WTC11 (cell line): ENCODE results near the gene RAC2. TPM values are rescaled to one million over a fixed set of nuclear protein-coding genes. Genes with fewer than 3 reads are reported as not detected.

Experiments
- ATAC-seq: fragments of 200-7000 bp; cut with Tn5 transposase; 2 replicates; pipeline ENCODE4 v1.10.0; 2021; ENCODE audit warnings: mild to moderate bottlenecking, moderate library complexity
- CTCF ChIA-PET: fragments of 300-600 bp; sonication (Branson Sonifier 250); formaldehyde crosslinking; loops from one replicate; lab custom pipeline; 2021; ENCODE audit warnings: antibody characterized with exemption; lab: Charles Lee
- POLR2A ChIA-PET: fragments of 350-600 bp; sonication (Branson Sonifier 250); formaldehyde crosslinking; loops from one replicate; lab custom pipeline; 2021; ENCODE audit warnings: antibody characterized with exemption; lab: Charles Lee
- DNase-seq: peaks from one replicate; pipeline ENCODE4 v3.0.0; 2021; ENCODE audit warnings: low spot score
- H3K27ac Mint-ChIP-seq: 2 replicates; pipeline ENCODE4 v1.8.0; 2021; ENCODE audit warnings: mixed read lengths
- H3K27me3 Mint-ChIP-seq: 2 replicates; pipeline ENCODE4 v1.8.0; 2021; ENCODE audit warnings: low read depth, mild to moderate bottlenecking, moderate library complexity, mixed read lengths
- H3K36me3 Mint-ChIP-seq: 2 replicates; pipeline ENCODE4 v1.8.0; 2021; ENCODE audit warnings: mixed read lengths
- H3K4me1 Mint-ChIP-seq: 2 replicates; pipeline ENCODE4 v1.8.0; 2022; ENCODE audit warnings: mixed read lengths
- H3K4me3 Mint-ChIP-seq: 2 replicates; pipeline ENCODE4 v1.8.0; 2021; ENCODE audit warnings: mild to moderate bottlenecking, moderate library complexity, mixed read lengths
- H3K9me3 Mint-ChIP-seq: 2 replicates; pipeline ENCODE4 v1.8.0; 2021; ENCODE audit warnings: mixed read lengths
- CBFB ChIP-seq: sonication (generic); formaldehyde crosslinking; IDR thresholded peaks from 2 replicates; pipeline ENCODE4 v1.8.1; 2022; ENCODE audit warnings: mild to moderate bottlenecking, low read depth, missing genetic modification reagents
- CREB1 ChIP-seq: sonication (generic); formaldehyde crosslinking; IDR thresholded peaks from 2 replicates; pipeline ENCODE4 v1.8.0; 2023; ENCODE audit warnings: mild to moderate bottlenecking, missing genetic modification reagents
- ESRRA ChIP-seq: sonication (generic); formaldehyde crosslinking; IDR thresholded peaks from 2 replicates; pipeline ENCODE4 v1.8.1; 2022; ENCODE audit warnings: mild to moderate bottlenecking, missing genetic modification reagents, borderline replicate concordance
- ETV6 ChIP-seq: sonication (generic); formaldehyde crosslinking; IDR thresholded peaks from 2 replicates; pipeline ENCODE4 v1.8.1; 2022; ENCODE audit warnings: mild to moderate bottlenecking, missing genetic modification reagents
- FOXJ3 ChIP-seq: sonication (generic); formaldehyde crosslinking; IDR thresholded peaks from 2 replicates; pipeline ENCODE4 v1.9.0; 2021; ENCODE audit warnings: missing genetic modification reagents, mild to moderate bottlenecking, borderline replicate concordance
- GRHL2 ChIP-seq: fragments of 250-450 bp; sonication (Bioruptor Pico); IDR thresholded peaks from 2 replicates; pipeline ENCODE4 v1.8.0; 2022; ENCODE audit warnings: mild to moderate bottlenecking, moderate library complexity; ENCODE audit not compliant: insufficient replicate concordance, severe bottlenecking
- GTF2I ChIP-seq: fragments of 250-450 bp; sonication (Bioruptor Pico); conservative IDR thresholded peaks from 2 replicates; pipeline ENCODE4 v1.4.0; 2021; ENCODE audit warnings: mild to moderate bottlenecking
- JAZF1 ChIP-seq: fragments of 250-450 bp; sonication (Bioruptor Pico); IDR thresholded peaks from 2 replicates; pipeline ENCODE4 v1.9.0; 2021; ENCODE audit warnings: moderate library complexity, mild to moderate bottlenecking, inconsistent platforms
- KAT7 ChIP-seq: sonication (generic); formaldehyde crosslinking; IDR thresholded peaks from 2 replicates; pipeline ENCODE4 v1.8.1; 2023; ENCODE audit warnings: missing genetic modification reagents, mild to moderate bottlenecking, borderline replicate concordance
- NFATC4 ChIP-seq: fragments of 250-450 bp; sonication (Bioruptor Pico); IDR thresholded peaks from 2 replicates; pipeline ENCODE4 v1.9.0; 2021; ENCODE audit warnings: mild to moderate bottlenecking
- NR1H2 ChIP-seq: sonication (generic); formaldehyde crosslinking; IDR thresholded peaks from 2 replicates; pipeline ENCODE4 v1.9.0; 2021; ENCODE audit warnings: mild to moderate bottlenecking, moderate library complexity, missing genetic modification reagents
- PRRX2 ChIP-seq: fragments of 250-450 bp; sonication (Bioruptor Pico); IDR thresholded peaks from 2 replicates; pipeline ENCODE4 v1.8.0; 2021; ENCODE audit warnings: mild to moderate bottlenecking
- SMAD3 ChIP-seq: sonication (generic); formaldehyde crosslinking; IDR thresholded peaks from 2 replicates; pipeline ENCODE4 v1.8.0; 2022; ENCODE audit warnings: missing genetic modification reagents, mild to moderate bottlenecking, borderline replicate concordance
- SMAD4 ChIP-seq: sonication (generic); formaldehyde crosslinking; IDR thresholded peaks from 2 replicates; pipeline ENCODE4 v1.8.0; 2022; ENCODE audit warnings: mild to moderate bottlenecking, missing genetic modification reagents
- SOX15 ChIP-seq: fragments of 250-450 bp; sonication (Bioruptor Pico); IDR thresholded peaks from 2 replicates; pipeline ENCODE4 v1.9.0; 2021; ENCODE audit warnings: mild to moderate bottlenecking
- ZNF138 ChIP-seq: sonication (generic); formaldehyde crosslinking; conservative IDR thresholded peaks from 2 replicates; pipeline ENCODE4 v1.8.1; 2022; ENCODE audit warnings: mild to moderate bottlenecking, moderate library complexity, missing genetic modification reagents
- ZNF219 ChIP-seq: sonication (generic); formaldehyde crosslinking; IDR thresholded peaks from 2 replicates; pipeline ENCODE4 v1.8.0; 2023; ENCODE audit warnings: missing genetic modification reagents, mild to moderate bottlenecking, borderline replicate concordance
- ZNF232 ChIP-seq: sonication (generic); formaldehyde crosslinking; IDR thresholded peaks from 2 replicates; pipeline ENCODE4 v1.8.0; 2022; ENCODE audit warnings: mild to moderate bottlenecking, missing genetic modification reagents
- ZNF416 ChIP-seq: fragments of 250-450 bp; sonication (Bioruptor Pico); IDR thresholded peaks from 2 replicates; pipeline ENCODE4 v1.9.0; 2021; ENCODE audit warnings: mild to moderate bottlenecking, inconsistent platforms
- total RNA-seq: library from RNA; stranded (reverse); gene quantifications from 3 replicates; pipeline ENCODE4 v1.2.3, GENCODE V29; 2021
- TF ChIP-seq, protein P1 (sequence below): sonication (generic); formaldehyde crosslinking; IDR thresholded peaks from 2 replicates; pipeline ENCODE4 v1.8.0; 2023; ENCODE audit warnings: mild to moderate bottlenecking, missing genetic modification reagents
- TF ChIP-seq, protein P2 (sequence below): fragments of 250-450 bp; sonication (Bioruptor Pico); IDR thresholded peaks from 2 replicates; pipeline ENCODE4 v1.9.0; 2021; ENCODE audit warnings: moderate library complexity, mild to moderate bottlenecking, inconsistent platforms, borderline replicate concordance
- TF ChIP-seq, protein P3 (sequence below): sonication (generic); formaldehyde crosslinking; IDR thresholded peaks from 2 replicates; pipeline ENCODE4 v1.8.1; 2023; ENCODE audit warnings: mild to moderate bottlenecking, missing genetic modification reagents, moderate library complexity
- TF ChIP-seq, protein P4 (sequence below): sonication (generic); formaldehyde crosslinking; IDR thresholded peaks from 2 replicates; pipeline ENCODE4 v1.8.0; 2023; ENCODE audit warnings: missing genetic modification reagents
- TF ChIP-seq, protein P5 (sequence below): sonication (generic); formaldehyde crosslinking; IDR thresholded peaks from 2 replicates; pipeline ENCODE4 v1.8.0; 2022; ENCODE audit warnings: mild to moderate bottlenecking, missing genetic modification reagents

The RAC2 gene
- total RNA-seq, 1 experiment from 2014 or later, result 3.6 TPM

DNA sequence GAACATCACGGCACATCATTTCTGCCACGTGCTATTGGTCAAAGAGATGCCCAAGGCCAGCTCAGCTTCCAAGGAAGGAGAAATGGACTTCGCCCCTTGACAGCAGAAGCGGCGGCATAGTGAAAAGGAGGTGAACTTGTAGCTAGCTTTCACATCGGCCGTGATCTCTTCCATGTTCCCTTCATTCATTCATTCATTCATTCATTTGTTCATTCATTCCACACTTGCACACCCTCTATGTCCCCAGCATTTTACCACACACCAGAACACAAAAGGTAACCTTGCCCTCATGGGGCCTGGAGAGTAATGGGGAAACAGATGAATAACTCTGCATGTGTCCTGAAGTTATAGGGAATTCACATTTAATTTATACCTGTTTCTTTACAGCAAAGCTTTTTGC lies 37.1 kb upstream of the RAC2 start:
- DNase-seq (no peak), ATAC-seq (no peak)
- peaks cover 20% of the 10 kb centered on the region for H3K4me1 Mint-ChIP-seq
- no peaks in the 10 kb centered on the region for H3K36me3 Mint-ChIP-seq
- peaks cover 6% of the 10 kb centered on the region for H3K9me3 Mint-ChIP-seq
- H3K4me3 Mint-ChIP-seq, result no peak overlapping the region
- no peak overlapping the region for H3K27ac Mint-ChIP-seq
- POLR2A ChIA-PET, result no interaction called here
- no peaks in the 10 kb centered on the region; the same call in 1 of the 2 replicates for H3K27me3 Mint-ChIP-seq
- TF ChIP-seq, protein P1, sequence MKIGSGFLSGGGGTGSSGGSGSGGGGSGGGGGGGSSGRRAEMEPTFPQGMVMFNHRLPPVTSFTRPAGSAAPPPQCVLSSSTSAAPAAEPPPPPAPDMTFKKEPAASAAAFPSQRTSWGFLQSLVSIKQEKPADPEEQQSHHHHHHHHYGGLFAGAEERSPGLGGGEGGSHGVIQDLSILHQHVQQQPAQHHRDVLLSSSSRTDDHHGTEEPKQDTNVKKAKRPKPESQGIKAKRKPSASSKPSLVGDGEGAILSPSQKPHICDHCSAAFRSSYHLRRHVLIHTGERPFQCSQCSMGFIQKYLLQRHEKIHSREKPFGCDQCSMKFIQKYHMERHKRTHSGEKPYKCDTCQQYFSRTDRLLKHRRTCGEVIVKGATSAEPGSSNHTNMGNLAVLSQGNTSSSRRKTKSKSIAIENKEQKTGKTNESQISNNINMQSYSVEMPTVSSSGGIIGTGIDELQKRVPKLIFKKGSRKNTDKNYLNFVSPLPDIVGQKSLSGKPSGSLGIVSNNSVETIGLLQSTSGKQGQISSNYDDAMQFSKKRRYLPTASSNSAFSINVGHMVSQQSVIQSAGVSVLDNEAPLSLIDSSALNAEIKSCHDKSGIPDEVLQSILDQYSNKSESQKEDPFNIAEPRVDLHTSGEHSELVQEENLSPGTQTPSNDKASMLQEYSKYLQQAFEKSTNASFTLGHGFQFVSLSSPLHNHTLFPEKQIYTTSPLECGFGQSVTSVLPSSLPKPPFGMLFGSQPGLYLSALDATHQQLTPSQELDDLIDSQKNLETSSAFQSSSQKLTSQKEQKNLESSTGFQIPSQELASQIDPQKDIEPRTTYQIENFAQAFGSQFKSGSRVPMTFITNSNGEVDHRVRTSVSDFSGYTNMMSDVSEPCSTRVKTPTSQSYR (CRISPR knock-in tag), result no peak
- no peak for TF ChIP-seq CREB1 (CRISPR knock-in tag)
- no peak for TF ChIP-seq GRHL2 (CRISPR knock-in tag)
- TF ChIP-seq, protein P2, sequence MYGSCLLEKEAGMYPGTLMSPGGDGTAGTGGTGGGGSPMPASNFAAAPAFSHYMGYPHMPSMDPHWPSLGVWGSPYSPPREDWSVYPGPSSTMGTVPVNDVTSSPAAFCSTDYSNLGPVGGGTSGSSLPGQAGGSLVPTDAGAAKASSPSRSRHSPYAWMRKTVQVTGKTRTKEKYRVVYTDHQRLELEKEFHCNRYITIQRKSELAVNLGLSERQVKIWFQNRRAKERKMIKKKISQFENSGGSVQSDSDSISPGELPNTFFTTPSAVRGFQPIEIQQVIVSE, result no peak
- TF ChIP-seq ZNF416, result no peak
- no peak for TF ChIP-seq ESRRA (CRISPR knock-in tag)
- no peak for TF ChIP-seq PRRX2 (CRISPR knock-in tag)
- TF ChIP-seq KAT7, result no peak
- TF ChIP-seq, all 79 proteins: peak for 0
- CTCF ChIA-PET, result no interaction called here

DNA sequence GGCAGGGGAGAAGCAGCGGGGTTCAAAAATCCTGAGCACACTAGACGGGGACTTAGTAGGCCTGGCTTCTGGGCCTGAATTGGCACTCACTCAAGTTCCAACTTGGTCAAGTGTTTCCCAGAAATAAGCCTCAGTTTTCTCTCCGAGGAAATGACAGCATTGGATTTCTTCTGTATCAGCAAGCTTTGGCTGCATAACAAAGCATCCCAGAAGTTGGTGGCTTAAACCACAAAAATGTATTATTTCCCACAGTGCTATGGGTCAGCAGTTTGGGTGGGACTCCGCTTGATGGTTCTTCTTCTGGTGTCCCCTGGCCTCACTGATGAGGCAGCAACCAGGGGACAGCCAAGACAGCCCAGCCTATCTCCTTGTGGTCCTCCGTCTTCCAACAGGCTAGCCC lies 36.6 kb upstream of the RAC2 start:
- Mint-ChIP-seq H3K36me3 (no peaks in the 10 kb centered on the region), H3K4me1 (peaks cover 20% of the 10 kb centered on the region), H3K9me3 (peaks cover 6% of the 10 kb centered on the region), H3K4me3 (no peak overlapping the region), H3K27me3 (no peaks in the 10 kb centered on the region; the same call in 1 of the 2 replicates), H3K27ac (no peak overlapping the region)
- CTCF ChIA-PET, result interaction anchor here (1.7 kb wide), 1 partner anchor 21 kb away, joined by 9 read pairs; no protein-coding TSS in a partner anchor
- no peak for TF ChIP-seq ETV6 (CRISPR knock-in tag)
- no peak for TF ChIP-seq GRHL2 (CRISPR knock-in tag)
- TF ChIP-seq, protein P3, sequence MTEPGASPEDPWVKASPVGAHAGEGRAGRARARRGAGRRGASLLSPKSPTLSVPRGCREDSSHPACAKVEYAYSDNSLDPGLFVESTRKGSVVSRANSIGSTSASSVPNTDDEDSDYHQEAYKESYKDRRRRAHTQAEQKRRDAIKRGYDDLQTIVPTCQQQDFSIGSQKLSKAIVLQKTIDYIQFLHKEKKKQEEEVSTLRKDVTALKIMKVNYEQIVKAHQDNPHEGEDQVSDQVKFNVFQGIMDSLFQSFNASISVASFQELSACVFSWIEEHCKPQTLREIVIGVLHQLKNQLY (CRISPR knock-in tag), result no peak
- no peak for TF ChIP-seq NFATC4 (CRISPR knock-in tag)
- TF ChIP-seq CBFB (CRISPR knock-in tag), result no peak
- DNase-seq (no peak), ATAC-seq (no peak)
- POLR2A ChIA-PET, result no interaction called here

DNA sequence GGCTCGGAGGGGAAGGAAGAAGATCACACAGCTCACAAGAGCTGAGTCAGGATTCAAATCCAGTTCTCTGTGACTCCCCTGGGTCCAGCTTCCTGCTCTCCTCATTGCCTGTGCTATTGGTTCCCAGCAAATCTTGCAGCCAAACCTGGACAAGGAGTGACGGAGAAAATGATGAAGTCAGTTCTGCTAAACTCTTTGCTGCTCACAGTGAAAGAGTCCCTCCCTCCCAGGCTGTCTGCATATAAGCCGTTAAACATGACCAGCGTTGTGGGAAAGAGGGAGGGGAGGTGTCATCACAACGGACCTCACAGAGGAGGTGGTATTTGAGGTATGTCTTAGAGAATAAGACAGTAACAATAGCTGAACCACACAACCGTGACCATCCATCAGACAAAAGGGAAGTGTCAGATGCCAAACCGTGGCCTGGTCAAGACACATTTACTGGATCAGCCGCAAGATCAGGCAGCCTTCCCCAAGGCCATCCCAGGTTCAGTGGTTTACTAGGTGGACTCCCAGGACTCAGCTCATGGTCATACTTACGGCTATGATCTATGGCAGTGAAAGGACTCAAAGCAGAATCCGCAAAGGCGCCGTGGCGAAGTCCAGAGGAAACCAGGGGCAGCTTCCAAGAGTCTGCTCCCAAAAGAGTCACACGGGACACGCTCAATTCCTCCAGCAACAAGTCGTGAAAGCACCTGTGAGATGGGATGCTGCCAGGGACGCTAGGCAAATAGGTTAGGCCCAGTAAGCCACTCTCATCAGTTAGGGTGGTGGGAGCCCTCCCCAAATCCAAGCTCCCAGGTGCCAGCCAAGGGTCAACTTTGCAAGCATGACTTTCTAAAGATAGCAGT lies 35.5 kb upstream of the RAC2 start:
- no peaks in the 10 kb centered on the region for H3K36me3 Mint-ChIP-seq
- peaks cover 6% of the 10 kb centered on the region for H3K9me3 Mint-ChIP-seq
- CTCF ChIA-PET, result interaction anchor here (1.0 to 1.7 kb wide), 3 partner anchors 12 to 193 kb away, joined by 3 to 9 read pairs (median 4); no protein-coding TSS in a partner anchor
- H3K27me3 Mint-ChIP-seq, result no peaks in the 10 kb centered on the region; the same call in 1 of the 2 replicates
- TF ChIP-seq ZNF219 (no peak), SOX15 (CRISPR knock-in tag) (no peak), GTF2I (CRISPR knock-in tag) (no peak), SMAD3 (CRISPR knock-in tag) (no peak), FOXJ3 (CRISPR knock-in tag) (no peak), SMAD4 (no peak), ZNF138 (CRISPR knock-in tag) (no peak), NR1H2 (CRISPR knock-in tag) (no peak), JAZF1 (CRISPR knock-in tag) (no peak), ZNF232 (CRISPR knock-in tag) (no peak)
- TF ChIP-seq, protein P4, sequence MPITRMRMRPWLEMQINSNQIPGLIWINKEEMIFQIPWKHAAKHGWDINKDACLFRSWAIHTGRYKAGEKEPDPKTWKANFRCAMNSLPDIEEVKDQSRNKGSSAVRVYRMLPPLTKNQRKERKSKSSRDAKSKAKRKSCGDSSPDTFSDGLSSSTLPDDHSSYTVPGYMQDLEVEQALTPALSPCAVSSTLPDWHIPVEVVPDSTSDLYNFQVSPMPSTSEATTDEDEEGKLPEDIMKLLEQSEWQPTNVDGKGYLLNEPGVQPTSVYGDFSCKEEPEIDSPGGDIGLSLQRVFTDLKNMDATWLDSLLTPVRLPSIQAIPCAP (CRISPR knock-in tag), result no peak
- TF ChIP-seq, protein P5, sequence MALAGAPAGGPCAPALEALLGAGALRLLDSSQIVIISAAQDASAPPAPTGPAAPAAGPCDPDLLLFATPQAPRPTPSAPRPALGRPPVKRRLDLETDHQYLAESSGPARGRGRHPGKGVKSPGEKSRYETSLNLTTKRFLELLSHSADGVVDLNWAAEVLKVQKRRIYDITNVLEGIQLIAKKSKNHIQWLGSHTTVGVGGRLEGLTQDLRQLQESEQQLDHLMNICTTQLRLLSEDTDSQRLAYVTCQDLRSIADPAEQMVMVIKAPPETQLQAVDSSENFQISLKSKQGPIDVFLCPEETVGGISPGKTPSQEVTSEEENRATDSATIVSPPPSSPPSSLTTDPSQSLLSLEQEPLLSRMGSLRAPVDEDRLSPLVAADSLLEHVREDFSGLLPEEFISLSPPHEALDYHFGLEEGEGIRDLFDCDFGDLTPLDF (CRISPR knock-in tag), result no peak
- DNase-seq (no peak), ATAC-seq (no peak; the same call in 1 of the 2 replicates)
- H3K4me1 Mint-ChIP-seq, result peaks cover 15% of the 10 kb centered on the region
- no peak overlapping the region for H3K27ac Mint-ChIP-seq
- H3K4me3 Mint-ChIP-seq, result no peak overlapping the region
- POLR2A ChIA-PET, result no interaction called here
